Esophagus mucosa (tissue), 1 donor: Measurements from ENCODE around the gene UBE4B. TPM values are rescaled to one million over a fixed set of nuclear protein-coding genes. Genes with fewer than 3 reads are reported as not detected.
"Not testable (repeated sequence)": the region's sequence is repeated elsewhere in the genome, so short reads cannot be mapped to it uniquely, and the experiment has no call there.

Experiments
- ATAC-seq: fragments of 200-7000 bp; cut with Tn5 transposase; one replicate; pipeline ENCODE4 v1.9.1; 2020
- total RNA-seq: library from RNA; stranded (reverse); gene quantifications from one replicate; pipeline ENCODE4 v1.2.4, GENCODE V29; 2023
- donor health status: DM: yes; HTN: yes; CAD: no.

UBE4B gene
- total RNA-seq, 1 donor from 2014 or later: 38.1 TPM

DNA sequence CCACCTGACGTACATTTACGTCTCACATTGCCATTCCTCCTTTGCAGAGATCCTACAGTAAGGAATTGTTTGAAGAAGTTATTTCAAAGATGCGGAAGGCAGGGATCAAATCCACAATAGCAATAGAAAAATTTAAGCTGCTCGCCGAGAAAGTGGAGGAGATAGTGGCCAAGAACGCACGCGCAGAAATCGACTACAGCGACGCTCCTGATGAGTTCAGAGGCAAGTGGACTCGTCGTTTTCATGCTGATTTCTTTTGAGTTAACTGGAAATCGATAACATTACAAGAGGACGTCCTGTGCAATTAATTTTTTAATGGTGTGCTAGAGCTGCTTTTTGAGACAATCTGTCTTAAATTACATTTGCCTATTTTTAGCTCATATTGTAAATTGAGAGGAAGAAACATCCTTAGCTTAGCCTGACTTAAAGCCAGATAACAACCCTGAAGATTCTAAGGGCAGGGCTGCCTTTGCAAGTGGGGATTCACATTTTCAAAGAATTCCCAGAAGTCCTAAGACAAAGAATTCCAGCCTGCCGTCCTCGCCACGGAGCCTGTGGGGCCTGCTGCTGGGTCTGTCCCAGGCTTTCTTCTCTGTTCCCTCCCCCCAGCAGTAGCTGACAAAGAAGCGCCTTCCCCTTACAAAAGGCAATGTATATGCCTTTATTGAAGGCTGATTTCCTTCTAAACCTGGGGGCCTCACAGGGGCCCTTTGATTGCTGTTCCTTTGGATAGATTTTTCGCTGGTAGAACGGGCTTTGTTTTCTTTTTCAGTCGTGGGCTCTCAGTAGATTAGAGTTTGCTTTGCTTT is 146.0 kb downstream of the UBE4B start:
- ATAC-seq: no peak

DNA sequence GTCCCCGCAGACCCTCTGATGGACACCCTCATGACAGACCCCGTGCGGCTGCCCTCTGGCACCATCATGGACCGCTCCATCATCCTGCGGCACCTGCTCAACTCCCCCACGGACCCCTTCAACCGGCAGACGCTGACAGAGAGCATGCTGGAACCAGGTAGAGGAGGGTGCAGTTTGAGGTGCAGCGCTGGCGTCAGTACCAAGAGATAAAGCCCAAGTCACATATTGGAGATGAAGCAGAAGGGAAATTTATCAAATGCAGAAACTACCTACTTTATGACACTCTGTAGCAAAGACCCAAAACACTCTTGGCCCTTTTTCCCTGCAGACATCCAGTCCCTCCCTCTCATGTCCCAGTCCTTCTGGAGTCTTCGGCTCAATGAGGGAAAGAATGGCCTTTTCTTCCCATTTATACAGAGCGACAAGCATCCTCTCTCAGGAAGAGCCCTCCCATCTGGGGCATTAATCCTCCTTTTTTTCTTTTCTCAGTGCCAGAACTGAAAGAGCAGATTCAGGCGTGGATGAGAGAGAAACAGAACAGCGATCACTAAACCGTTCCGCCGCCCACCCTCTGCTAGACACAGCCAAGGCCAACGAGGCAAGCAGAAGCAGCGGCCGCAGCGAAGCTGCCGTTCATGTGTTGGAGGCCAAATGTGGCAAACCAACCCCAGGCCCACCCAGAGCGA is 146.8 kb downstream of the UBE4B start:
- no peak for ATAC-seq

DNA sequence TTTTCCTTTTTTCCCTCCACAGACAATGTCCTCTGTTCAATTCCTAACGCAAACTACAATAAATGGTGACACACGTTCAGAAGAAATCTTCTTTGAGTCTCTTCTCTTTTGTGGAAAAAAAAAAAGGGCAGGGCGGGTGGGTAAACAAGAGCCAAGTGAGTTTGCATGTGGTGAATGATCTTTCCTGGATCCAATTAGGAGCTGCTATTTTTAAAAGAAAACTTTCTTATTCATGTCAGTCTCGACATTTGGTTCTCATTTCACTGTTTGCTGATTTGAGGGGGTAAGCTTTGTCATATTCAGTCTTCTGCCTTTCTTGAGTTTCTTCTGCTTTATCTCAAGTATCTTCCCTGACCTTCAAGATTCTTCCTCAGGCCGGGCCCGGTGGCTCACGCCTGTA is 148.4 kb downstream of the UBE4B start:
- ATAC-seq: no peak

DNA sequence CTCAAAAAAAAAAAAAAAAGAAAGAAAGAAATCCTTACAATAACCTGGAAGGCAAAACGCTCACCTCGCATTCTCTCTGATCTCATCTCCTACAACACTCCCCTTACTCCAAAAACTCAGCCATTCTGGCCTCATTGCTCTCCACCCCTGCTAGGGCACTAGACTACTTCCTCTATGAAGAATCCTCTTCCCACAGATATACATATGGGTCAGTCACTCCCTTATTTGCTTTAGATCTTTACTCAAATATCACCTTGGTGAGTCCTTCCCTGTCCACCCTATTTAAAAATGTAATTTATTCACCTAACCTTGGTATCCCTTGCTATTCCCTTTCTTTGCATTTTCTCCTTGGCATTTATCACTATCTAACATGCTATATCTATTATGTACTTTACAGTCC is 153.0 kb downstream of the UBE4B start:
- no peak for ATAC-seq

DNA sequence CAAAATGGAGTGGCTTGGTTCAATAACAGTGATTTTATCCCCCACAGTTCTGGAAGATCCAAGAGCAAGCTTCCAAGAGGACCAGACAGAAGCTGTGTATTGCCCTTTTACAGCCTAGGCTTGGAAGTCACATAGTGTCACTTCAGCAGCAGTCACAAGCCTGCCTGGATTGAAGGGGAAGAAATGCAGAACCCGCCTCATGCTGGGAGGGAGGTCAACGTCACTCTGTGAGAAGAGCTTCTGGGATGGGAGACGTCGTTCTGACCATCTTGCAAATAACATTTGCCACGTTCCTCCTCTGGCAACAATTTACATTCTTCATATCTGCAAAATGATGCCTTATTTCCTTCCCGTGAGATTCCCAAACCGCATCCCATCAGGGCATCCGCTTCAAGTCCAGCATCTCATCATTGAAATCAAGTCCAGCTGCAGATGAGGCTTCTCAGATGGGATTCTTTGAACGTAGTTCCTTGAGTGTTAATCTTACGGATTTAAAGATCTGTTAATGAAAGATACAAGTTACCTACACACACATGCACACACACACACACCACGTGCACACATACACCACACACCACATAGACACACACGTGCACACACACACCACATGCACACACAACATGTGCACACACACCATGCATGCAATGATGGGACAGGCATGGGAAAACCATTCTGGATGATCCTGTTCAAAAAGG is 153.7 kb downstream of the UBE4B start:
- ATAC-seq: peak; percentile 33

DNA sequence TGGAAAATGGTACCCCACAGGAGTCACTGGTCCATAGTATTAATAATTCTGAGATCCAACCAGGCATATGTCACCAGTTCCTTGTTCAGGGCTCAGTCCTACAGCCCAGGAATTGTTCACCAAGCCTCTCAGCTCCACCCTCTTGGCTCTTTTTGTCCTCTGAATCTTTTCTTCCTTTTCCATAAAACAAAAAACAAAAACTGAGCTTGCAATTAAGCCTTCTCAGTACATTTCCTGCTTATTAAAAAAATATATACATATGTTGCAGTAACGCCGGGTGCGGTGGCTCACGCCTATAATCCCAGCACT is 154.2 kb downstream of the UBE4B start:
- no peak for ATAC-seq

DNA sequence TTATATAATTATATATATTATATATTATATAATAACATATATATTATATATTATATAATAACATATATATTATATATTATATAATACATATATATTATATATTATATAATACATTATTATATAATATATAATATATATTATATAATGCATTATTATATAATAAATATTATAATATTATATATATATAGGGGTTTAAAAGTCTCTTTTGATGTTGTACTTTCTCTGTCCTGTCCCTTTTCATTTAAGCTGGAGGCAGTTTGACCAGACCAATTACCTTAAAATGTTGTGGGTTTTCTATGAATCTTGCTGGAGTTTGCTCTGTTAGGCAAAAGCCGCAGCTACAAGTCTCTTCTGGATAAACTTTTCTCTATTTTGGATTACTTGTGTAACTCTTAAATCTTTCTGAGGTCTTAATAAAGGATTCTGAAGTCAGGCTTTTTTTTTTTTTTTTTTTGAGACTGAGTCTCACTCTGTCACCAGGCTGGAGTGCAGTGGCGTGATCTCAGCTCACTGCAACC is 155.4 kb downstream of the UBE4B start:
- no peak for ATAC-seq

DNA sequence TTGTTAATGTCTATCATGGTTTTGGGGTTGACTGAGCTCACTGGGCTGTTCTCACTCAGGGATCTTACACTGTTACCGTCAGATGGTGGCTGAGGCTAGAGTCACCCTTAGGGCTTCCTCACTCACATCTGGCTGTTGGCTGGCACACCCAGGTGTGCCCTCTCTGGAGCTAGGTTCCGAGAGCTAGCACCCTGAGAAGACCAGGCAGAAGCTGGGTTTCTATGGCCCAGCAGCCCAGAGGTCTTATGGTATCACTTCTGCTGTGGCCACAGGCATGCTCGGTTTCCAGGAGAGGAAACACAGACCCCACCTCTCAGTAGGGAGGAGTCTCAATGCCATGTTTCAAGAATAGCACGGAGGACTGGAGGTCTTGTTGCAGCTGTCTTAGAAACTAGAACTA is 156.9 kb downstream of the UBE4B start:
- ATAC-seq: no peak

DNA sequence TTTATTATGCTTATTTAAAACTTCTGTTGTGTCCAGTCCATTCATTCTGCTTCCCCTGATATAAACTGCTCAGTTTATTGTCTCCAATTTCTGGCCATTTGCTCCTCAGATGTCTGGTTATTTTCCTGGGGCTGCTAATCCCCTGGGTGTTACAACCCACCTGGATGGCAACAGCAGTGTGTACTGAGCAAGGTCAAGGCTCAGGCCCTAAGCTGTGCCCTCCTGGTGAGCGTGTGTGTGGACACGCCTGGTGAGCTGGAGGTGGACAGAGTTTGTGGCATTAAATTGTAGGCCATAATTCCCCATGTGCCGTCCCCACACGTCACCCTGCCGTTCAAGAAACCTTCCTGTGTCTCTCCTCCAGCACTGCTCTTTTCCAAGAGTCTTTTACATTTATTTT is 159.5 kb downstream of the UBE4B start:
- ATAC-seq: no peak

DNA sequence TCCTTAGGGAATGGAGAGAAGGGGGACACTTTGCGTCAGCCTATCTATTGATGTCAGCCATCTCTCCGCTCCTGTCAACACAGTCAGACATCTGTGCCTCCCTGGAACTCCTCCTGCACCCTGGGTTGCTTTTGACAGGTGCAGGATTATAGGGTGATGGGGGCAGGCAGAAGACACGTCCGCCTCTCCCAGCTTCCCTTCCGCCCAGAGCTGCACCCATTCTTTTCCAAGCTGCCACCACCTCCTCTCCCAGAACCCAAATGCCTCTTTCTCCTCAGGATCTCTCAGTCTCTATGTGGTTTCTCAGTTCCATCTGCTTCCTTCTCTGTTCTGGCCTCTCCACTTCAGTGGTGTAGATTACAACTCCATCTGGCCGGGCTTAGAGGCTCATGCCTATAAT is 160.5 kb downstream of the UBE4B start:
- no peak for ATAC-seq

DNA sequence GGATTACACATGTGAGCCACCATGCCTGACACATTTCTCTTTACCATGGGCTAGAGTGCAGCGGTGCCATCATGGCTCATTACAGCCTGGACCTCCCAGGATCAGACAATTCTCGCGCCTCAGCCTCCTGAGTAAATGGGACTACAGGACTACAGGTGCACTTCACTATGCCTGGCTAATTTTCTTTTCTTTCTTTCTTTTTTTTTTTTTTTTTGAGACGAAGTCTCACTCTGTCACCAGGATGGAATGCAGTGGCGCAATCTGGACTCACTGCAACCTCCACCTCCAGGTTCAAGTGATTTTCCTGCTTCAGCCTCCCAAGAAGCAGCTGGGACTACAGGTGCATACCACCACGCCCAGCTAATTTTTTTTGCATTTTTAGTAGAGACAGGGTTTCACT is 162.8 kb downstream of the UBE4B start:
- ATAC-seq: peak; percentile 43

DNA sequence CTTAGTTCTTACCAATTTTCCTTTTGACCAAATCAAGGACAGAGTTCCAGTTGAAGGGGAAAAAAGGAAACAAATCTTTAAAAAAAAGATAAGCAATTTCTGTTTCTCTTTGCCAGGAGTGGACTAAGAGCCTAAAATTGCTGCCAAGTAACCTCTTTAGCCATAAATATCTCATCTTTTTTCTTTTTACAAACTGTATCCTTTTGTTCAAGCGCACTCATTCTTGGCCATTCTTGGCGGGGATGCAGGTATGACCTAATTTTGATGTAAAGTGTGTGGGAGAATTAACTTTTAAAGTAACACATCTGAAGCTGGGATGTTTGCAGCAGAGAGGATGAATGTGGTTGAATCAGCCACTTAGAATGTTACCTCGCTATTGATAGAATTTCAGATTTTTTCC is 164.2 kb downstream of the UBE4B start:
- no peak for ATAC-seq

DNA sequence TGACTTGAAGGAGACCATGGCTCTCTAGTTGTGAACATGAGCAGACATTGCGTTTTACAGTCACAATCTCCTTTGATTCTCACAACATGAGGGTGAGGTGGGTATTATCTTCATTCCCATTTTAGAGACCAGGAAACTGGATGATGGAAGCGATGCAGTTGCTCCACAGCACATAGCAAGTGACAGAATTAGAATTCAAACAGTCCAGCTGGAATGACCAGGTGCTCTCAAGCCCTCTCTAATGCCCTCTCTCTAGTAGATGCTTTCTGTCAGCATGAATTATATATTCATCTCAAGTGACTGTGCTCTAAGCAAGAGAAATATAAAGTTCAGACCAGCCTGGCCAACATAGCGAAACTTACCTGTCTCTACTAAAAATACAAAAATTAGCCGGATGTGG is 167.9 kb downstream of the UBE4B start:
- no peak for ATAC-seq

DNA sequence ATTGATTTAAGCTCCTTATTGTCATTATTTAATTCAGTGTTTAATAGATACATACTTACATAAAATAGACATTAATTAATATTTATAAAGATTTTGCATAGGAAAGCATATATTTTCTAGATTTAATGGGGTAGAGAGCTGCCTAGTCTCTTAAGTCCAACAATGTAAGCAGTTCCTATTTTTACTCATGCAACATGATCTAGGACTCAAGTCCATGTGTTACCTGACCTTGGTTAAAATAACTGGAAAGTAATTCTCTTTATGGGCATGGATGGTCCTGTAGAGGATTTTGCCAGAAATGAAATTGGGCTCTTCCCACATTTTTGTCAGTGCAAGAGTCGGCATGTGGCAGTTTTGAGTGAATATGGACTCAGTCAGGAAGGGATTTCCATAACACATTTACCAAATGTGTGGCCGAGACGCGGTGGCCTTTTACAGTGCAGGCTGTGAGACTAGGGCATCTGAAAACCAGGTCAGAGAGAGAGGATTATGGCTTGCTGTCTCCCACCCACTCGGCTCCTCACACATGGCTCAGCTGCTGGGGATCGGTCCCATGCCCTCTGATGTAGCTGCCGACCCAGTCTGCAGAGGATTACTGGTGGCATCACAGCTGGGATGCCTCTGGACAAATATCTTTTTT is 171.4 kb downstream of the UBE4B start:
- peak; percentile 8 for ATAC-seq

DNA sequence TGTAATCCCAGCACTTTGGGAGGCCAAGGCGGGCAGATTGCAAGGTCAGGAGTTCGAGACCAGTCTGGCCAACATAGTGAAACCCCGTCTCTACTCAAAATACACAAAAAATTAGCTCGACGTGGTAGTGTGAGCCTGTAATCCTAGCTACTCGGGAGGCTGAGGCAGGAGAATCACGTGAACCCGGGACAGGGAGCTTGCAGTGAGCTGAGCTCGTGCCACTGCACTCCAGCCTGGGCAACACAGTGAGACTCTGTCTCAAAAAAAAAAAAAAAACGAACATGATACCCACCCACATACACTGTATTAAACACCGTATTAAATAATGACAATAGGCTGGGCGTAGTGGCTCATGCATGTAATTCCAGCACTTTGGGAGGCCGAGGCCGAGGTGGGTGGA is 172.4 kb downstream of the UBE4B start:
- ATAC-seq: not testable (repeated sequence)

DNA sequence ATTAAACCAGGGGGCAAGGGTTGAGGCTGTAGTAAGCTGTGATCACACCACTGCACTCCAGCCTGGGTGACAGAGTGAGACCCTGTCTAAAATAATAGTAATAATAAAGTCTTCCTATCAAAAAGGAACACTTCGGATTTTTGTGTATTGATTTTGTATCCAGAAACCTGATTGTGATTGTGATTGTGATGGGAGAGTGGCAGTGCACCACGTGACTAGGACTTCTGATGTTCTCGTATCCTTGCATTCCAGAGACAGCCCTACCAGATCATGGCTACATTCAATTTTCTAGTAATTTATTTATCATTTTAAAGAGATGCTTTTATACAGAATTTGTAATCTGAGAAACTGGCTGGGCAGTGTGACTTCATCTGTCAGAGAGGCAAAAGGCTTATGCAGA is 175.1 kb downstream of the UBE4B start:
- no peak for ATAC-seq

DNA sequence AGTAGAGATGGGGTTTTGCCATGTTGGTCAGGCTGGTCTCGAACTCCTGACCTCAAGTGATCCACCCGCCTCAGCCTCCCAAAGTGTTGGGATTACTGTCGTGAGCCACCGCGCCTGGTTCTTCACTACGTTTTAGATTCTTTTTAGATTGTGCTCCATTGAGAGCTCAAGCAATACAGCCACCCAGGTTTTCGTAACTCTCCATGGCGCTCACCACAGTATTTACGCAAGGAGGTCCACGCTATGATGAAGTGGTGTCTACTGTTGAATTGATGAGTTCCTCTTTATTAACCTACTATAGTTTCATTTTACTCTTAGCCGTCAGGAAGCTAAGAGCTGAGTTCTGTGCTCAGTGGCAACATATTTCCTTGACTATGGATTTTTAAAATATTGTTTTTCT is 175.8 kb downstream of the UBE4B start:
- no peak for ATAC-seq

DNA sequence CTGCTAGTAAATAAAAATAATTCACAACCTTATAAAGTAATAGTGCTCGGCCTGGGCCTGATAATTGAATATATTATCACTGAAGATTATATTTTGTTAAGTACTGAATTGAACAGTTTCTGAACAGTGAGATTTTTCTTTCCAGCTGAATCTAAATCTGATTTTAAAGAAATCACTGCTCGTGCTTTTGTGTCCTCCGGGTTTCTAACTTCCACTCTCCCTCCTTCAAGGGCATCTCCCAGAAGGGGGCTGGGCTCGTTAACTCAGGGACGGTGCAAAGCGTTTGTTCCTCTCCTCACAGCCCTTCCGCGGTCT is 176.8 kb downstream of the UBE4B start:
- no peak for ATAC-seq

DNA sequence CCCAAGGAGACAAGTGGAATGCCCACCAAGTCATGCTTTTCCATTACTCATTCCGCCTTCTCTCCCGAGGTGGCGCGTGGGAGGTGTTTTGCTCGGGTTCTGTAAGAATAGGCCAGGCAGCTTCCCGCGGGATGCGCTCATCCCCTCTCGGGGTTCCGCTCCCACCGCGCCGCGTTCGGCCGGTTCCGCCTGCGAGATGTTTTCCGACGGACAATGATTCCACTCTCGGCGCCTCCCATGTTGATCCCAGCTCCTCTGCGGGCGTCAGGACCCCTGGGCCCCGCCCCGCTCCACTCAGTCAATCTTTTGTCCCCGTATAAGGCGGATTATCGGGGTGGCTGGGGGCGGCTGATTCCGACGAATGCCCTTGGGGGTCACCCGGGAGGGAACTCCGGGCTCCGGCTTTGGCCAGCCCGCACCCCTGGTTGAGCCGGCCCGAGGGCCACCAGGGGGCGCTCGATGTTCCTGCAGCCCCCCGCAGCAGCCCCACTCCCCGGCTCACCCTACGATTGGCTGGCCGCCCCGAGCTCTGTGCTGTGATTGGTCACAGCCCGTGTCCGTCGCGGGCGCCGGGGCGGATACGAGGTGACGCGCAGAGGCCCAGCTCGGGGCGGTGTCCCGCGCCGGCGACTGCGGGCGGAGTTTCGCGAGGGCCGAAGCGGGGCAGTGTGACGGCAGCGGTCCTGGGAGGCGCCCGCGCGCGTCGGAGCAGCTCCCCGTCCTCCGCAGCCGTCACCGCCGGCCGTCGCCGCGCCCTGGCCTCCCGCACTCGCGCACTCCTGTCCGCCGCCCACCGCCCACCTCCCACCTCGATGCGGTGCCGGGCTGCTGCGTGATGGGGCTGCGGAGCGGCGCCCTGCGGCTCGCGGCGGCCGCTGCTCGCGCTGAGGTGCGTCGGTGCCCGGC is 177.4 kb downstream of the UBE4B start, which contains the start of gene KIF1B:
Gene KIF1B (plus strand): TSS at position 666 of the 906 bp plus-strand sequence. CDS start 21,759 bp downstream, outside the sequence.
- peak; percentile 100 for ATAC-seq

DNA sequence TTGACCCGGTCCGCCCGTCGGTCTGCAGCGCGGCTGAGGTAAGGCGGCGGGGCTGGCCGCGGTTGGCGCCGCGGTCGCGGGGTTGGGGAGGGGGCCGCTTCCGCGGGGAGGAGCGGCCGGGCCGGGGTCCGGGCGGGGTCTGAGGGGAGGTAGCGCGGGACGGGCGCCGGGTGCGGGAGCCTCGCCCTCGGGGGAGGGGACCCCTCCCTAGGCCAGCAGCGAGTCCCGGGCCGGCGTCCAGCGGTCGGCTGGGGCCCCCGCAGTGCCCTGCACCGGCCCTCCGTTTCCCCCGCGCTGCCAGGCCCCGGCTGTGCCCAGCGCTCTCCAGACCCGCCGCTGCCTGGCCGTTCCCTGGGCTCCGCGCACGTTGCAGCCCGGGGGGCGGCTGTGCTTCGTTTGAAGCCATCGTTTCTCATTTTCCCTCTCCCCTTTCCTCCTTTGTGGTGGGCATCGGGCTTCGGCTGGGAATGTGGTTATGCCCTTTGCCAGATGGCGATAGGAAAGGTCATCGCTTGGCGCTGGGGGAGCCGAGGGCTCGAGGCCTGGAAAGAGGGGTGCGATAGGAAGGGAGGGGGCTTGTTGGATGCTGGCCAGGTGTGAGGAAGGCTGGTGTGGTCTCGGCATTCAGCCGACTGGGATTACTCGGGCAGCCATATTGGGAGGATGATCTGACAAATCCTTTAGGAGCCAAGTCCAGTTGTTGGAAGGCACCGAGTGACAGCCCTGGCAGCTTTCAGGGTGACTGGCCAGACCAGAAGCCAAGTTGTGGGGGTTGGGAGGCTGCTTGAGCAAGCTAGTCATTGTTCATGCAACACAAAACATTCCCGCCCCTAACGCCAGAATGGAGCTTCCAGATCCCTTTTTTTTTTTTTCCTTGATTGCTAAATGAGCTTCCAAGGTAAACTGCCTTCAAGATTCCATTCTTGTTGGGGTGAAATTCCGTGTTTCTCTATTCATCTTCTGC is 178.4 kb downstream of the UBE4B start:
- ATAC-seq: peak; percentile 57
